T-helper 1 cell treated with Interleukin-12 subunit alpha and Interleukin-12 subunit beta and Interleukin-4 antibody, amounts not matched to agents 30 μg/mL and 1 μg/mL, for 36 hours (primary cell): ENCODE results near the gene SELPLG.
"Not testable (repeated sequence)": the region's sequence is repeated elsewhere in the genome, so short reads cannot be mapped to it uniquely, and the experiment has no call there.

ENCODE experiments used
- H3K27ac Mint-ChIP-seq: one replicate; pipeline ENCODE4 v1.8.0; 2021; ENCODE audit warnings: mild to moderate bottlenecking, mixed read lengths
- H3K27me3 Mint-ChIP-seq: one replicate; pipeline ENCODE4 v1.8.0; 2021; ENCODE audit warnings: low read depth, mixed read lengths
- H3K36me3 Mint-ChIP-seq: one replicate; pipeline ENCODE4 v1.8.0; 2021; ENCODE audit warnings: low read depth, mixed read lengths
- H3K4me1 Mint-ChIP-seq: one replicate; pipeline ENCODE4 v1.8.0; 2021; ENCODE audit warnings: low read depth, mixed read lengths
- H3K4me3 Mint-ChIP-seq: one replicate; pipeline ENCODE4 v1.8.0; 2021; ENCODE audit warnings: mild to moderate bottlenecking, moderate library complexity, mixed read lengths
- H3K9me3 Mint-ChIP-seq: one replicate; pipeline ENCODE4 v1.8.0; 2021; ENCODE audit warnings: mixed read lengths

The SELPLG gene

GRCh38 chr12:108580531-108580930, 53.2 kb downstream of the SELPLG start:
- H3K9me3 Mint-ChIP-seq: peaks cover 9% of the 10 kb centered on the region
- H3K4me3 Mint-ChIP-seq: no peak overlapping the region
- peaks cover 20% of the 10 kb centered on the region for H3K27me3 Mint-ChIP-seq
- H3K27ac Mint-ChIP-seq: no peak overlapping the region
- H3K4me1 Mint-ChIP-seq: peaks cover 10% of the 10 kb centered on the region
- H3K36me3 Mint-ChIP-seq: peaks cover 3% of the 10 kb centered on the region

- peaks cover 15% of the 10 kb centered on the region for H3K27me3 Mint-ChIP-seq
- H3K9me3 Mint-ChIP-seq: peaks cover 9% of the 10 kb centered on the region
- H3K36me3 Mint-ChIP-seq: peaks cover 5% of the 10 kb centered on the region
- peak overlapping the region; percentile 7 for H3K27ac Mint-ChIP-seq
- no peak overlapping the region for H3K4me3 Mint-ChIP-seq
- H3K4me1 Mint-ChIP-seq: peaks cover 25% of the 10 kb centered on the region
Measured at GRCh38 chr12:108578813-108579212, 54.9 kb downstream of the SELPLG start.

GRCh38 chr12:108578264-108578663, 55.4 kb downstream of the SELPLG start:
- Mint-ChIP-seq H3K27me3 (peaks cover 12% of the 10 kb centered on the region), H3K36me3 (peaks cover 5% of the 10 kb centered on the region), H3K9me3 (peaks cover 9% of the 10 kb centered on the region), H3K4me1 (peaks cover 29% of the 10 kb centered on the region), H3K4me3 (no peak overlapping the region), H3K27ac (peak overlapping the region; percentile 32)

GRCh38 chr12:108577458-108577857, 56.2 kb downstream of the SELPLG start:
- peaks cover 9% of the 10 kb centered on the region for H3K9me3 Mint-ChIP-seq
- no peak overlapping the region for H3K4me3 Mint-ChIP-seq
- H3K27ac Mint-ChIP-seq: peak overlapping the region; percentile 4
- peaks cover 5% of the 10 kb centered on the region for H3K36me3 Mint-ChIP-seq
- peaks cover 9% of the 10 kb centered on the region for H3K27me3 Mint-ChIP-seq
- H3K4me1 Mint-ChIP-seq: peaks cover 36% of the 10 kb centered on the region

- Mint-ChIP-seq H3K4me1 (peaks cover 40% of the 10 kb centered on the region), H3K36me3 (peaks cover 5% of the 10 kb centered on the region), H3K27ac (peak overlapping the region; percentile 5), H3K4me3 (no peak overlapping the region), H3K27me3 (peaks cover 9% of the 10 kb centered on the region), H3K9me3 (peaks cover 9% of the 10 kb centered on the region)
Measured at GRCh38 chr12:108576660-108577234, 56.9 kb downstream of the SELPLG start.

GRCh38 chr12:108575199-108575912, 58.3 kb downstream of the SELPLG start:
- peaks cover 5% of the 10 kb centered on the region for H3K27me3 Mint-ChIP-seq
- H3K27ac Mint-ChIP-seq: peak overlapping the region; percentile 53
- peaks cover 45% of the 10 kb centered on the region for H3K4me1 Mint-ChIP-seq

GRCh38 chr12:108574276-108574675, 59.4 kb downstream of the SELPLG start:
- Mint-ChIP-seq H3K27ac (peak overlapping the region; percentile 27), H3K36me3 (peaks cover 13% of the 10 kb centered on the region), H3K4me1 (peaks cover 48% of the 10 kb centered on the region)
- not testable (repeated sequence) for H3K9me3 Mint-ChIP-seq, H3K4me3 Mint-ChIP-seq, H3K27me3 Mint-ChIP-seq

More at GRCh38 chr12:108575199-108575912, 58.3 kb downstream of the SELPLG start:
- peaks cover 9% of the 10 kb centered on the region for H3K9me3 Mint-ChIP-seq
- H3K36me3 Mint-ChIP-seq: peaks cover 9% of the 10 kb centered on the region
- peak overlapping the region; percentile 3 for H3K4me3 Mint-ChIP-seq

GRCh38 chr12:108573317-108573716, 60.4 kb downstream of the SELPLG start:
- H3K27me3 Mint-ChIP-seq: no peaks in the 10 kb centered on the region
- H3K4me1 Mint-ChIP-seq: peaks cover 51% of the 10 kb centered on the region
- H3K4me3 Mint-ChIP-seq: no peak overlapping the region

GRCh38 chr12:108572166-108572790, 61.4 kb downstream of the SELPLG start:
- Mint-ChIP-seq H3K27me3 (no peaks in the 10 kb centered on the region), H3K27ac (no peak overlapping the region), H3K4me3 (no peak overlapping the region), H3K9me3 (no peaks in the 10 kb centered on the region), H3K4me1 (peaks cover 59% of the 10 kb centered on the region), H3K36me3 (peaks cover 26% of the 10 kb centered on the region)

More at GRCh38 chr12:108573317-108573716, 60.4 kb downstream of the SELPLG start:
- Mint-ChIP-seq H3K9me3 (no peaks in the 10 kb centered on the region), H3K27ac (peak overlapping the region; percentile 14), H3K36me3 (peaks cover 18% of the 10 kb centered on the region)
